NCI-H146 treated with DMSO at 0.1 percent for 48 hours (cell line): ENCODE results near the gene MAGI1.
A peak's percentile ranks its signal among the peaks of the same experiment; 100 is the strongest.

ENCODE experiments used
- DNase-seq: peaks from one replicate; lab custom pipeline; 2025; ENCODE audit not compliant: unreplicated experiment; lab: John Stamatoyannopoulos, UW

MAGI1 gene

GRCh38 chr3:65449841-65450428 lies 588.8 kb downstream of the MAGI1 start:
- DNase-seq = no peak

GRCh38 chr3:65448120-65448519 lies 590.6 kb downstream of the MAGI1 start:
- peak; percentile 12 for DNase-seq

GRCh38 chr3:65445573-65446169 lies 593.0 kb downstream of the MAGI1 start:
- no peak for DNase-seq

- no peak for DNase-seq
Observed at GRCh38 chr3:65444447-65444815, 594.3 kb downstream of the MAGI1 start.

- no peak for DNase-seq
Observed at GRCh38 chr3:65443739-65444446, 594.8 kb downstream of the MAGI1 start.

- peak; percentile 2 for DNase-seq
Observed at GRCh38 chr3:65439641-65440284, 599.0 kb downstream of the MAGI1 start.

GRCh38 chr3:65438612-65439011 lies 600.1 kb downstream of the MAGI1 start:
- no peak for DNase-seq

- no peak for DNase-seq
Observed at GRCh38 chr3:65438096-65438495, 600.6 kb downstream of the MAGI1 start.

GRCh38 chr3:65436580-65436979 lies 602.1 kb downstream of the MAGI1 start:
- DNase-seq = no peak

- DNase-seq = no peak
Observed at GRCh38 chr3:65433480-65433879, 605.2 kb downstream of the MAGI1 start.

GRCh38 chr3:65432388-65433003 lies 606.2 kb downstream of the MAGI1 start:
- DNase-seq = no peak

- DNase-seq = no peak
Observed at GRCh38 chr3:65425880-65426279, 612.8 kb downstream of the MAGI1 start.

- DNase-seq = no peak
Observed at GRCh38 chr3:65422154-65422553, 616.6 kb downstream of the MAGI1 start.

GRCh38 chr3:65419233-65419632 lies 619.5 kb downstream of the MAGI1 start:
- DNase-seq = no peak

GRCh38 chr3:65413891-65414290 lies 624.8 kb downstream of the MAGI1 start:
- no peak for DNase-seq

GRCh38 chr3:65412588-65412987 lies 626.1 kb downstream of the MAGI1 start:
- no peak for DNase-seq

- no peak for DNase-seq
Observed at GRCh38 chr3:65411367-65411766, 627.4 kb downstream of the MAGI1 start.

GRCh38 chr3:65409176-65409569 lies 629.5 kb downstream of the MAGI1 start:
- no peak for DNase-seq

GRCh38 chr3:65408531-65409175 lies 630.1 kb downstream of the MAGI1 start:
- DNase-seq = no peak

- DNase-seq = no peak
Observed at GRCh38 chr3:65406470-65406869, 632.2 kb downstream of the MAGI1 start.

- no peak for DNase-seq
Observed at GRCh38 chr3:65402597-65402996, 636.1 kb downstream of the MAGI1 start.
